Measurements from ENCODE around the gene SYT2. TPM values are rescaled to one million over a fixed set of nuclear protein-coding genes. Genes with fewer than 3 reads are reported as not detected.

Gene SYT2
- total RNA-seq, 1 experiment from 2014 or later, result not detected

DNA sequence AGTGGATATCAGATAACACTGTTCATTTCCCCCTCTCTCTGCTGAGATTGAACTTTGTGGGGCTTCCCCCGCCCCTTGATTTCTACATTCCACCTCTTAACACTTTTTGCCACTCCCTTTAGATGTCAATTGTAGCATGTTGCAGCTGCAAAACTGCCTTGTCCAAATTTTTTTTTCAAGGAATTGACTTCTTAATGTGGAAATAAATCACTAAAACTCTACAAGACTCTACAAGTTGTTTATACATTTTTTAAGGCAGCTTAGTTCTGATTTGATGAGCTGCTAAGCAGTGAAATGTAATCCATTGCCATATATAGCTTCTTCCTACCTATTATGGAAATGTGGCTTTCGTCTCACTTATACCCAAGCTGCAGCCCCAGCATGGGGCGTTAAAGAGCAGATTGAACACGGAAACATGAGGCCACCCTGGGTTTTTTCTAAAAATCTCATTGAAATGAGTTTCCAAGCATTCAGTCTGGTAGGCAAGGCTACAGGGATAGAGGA, 132.2 kb downstream of the SYT2 start:
- TF ChIP-seq EZH2phosphoT487 (IDR thresholded peaks at IDR 0.05; ENCODE audit: borderline replicate concordance, low read length) (no peak), EZH2 (IDR thresholded peaks at IDR 0.05; ENCODE audit: low read length, unreplicated experiment) (no peak)
- TF ChIP-seq, protein P1, sequence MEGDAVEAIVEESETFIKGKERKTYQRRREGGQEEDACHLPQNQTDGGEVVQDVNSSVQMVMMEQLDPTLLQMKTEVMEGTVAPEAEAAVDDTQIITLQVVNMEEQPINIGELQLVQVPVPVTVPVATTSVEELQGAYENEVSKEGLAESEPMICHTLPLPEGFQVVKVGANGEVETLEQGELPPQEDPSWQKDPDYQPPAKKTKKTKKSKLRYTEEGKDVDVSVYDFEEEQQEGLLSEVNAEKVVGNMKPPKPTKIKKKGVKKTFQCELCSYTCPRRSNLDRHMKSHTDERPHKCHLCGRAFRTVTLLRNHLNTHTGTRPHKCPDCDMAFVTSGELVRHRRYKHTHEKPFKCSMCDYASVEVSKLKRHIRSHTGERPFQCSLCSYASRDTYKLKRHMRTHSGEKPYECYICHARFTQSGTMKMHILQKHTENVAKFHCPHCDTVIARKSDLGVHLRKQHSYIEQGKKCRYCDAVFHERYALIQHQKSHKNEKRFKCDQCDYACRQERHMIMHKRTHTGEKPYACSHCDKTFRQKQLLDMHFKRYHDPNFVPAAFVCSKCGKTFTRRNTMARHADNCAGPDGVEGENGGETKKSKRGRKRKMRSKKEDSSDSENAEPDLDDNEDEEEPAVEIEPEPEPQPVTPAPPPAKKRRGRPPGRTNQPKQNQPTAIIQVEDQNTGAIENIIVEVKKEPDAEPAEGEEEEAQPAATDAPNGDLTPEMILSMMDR (conservative IDR thresholded peaks at IDR 0.05; ENCODE audit: low read depth, low read length), result no peak
- Histone ChIP-seq H3K4me2 (ENCODE audit: low read length) (no peak overlapping the region), H3K9me3 (ENCODE audit: low read length) (no peaks in the 10 kb centered on the region), H2AFZ (ENCODE audit: low read length) (no peak overlapping the region), H3F3A (ENCODE audit: low read length, unreplicated experiment) (no peaks in the 10 kb centered on the region), H3K4me1 (ENCODE audit: insufficient read depth, low read length) (peaks cover 24% of the 10 kb centered on the region), H3K27me3 (ENCODE audit: low read length) (no peaks in the 10 kb centered on the region), H3K9me2 (replicated peaks; ENCODE audit: low read length) (no peaks in the 10 kb centered on the region), H3K36me3 (ENCODE audit: low read depth, low read length) (no peaks in the 10 kb centered on the region), H3K9ac (ENCODE audit: low read length) (no peak overlapping the region), H3K4me3 (ENCODE audit: low read length) (no peak overlapping the region), H4K20me1 (ENCODE audit: low read length) (no peaks in the 10 kb centered on the region), H3K79me2 (ENCODE audit: low read length) (no peaks in the 10 kb centered on the region), H3K27ac (ENCODE audit: low read length) (no peak overlapping the region)
- CTCF ChIA-PET, result interaction anchor here (0.5 kb wide), 1 partner anchor 377 kb away, joined by 3 read pairs; no protein-coding TSS in a partner anchor
- BruUV-seq (replicated peaks), result no TSS peak
- DNase-seq (no peak), ATAC-seq (no peak)
- POLR2A ChIA-PET (ENCODE audit: unreplicated experiment), result no interaction called here
- intact Hi-C loops (cut with micrococcal nuclease), result no loop called here

DNA sequence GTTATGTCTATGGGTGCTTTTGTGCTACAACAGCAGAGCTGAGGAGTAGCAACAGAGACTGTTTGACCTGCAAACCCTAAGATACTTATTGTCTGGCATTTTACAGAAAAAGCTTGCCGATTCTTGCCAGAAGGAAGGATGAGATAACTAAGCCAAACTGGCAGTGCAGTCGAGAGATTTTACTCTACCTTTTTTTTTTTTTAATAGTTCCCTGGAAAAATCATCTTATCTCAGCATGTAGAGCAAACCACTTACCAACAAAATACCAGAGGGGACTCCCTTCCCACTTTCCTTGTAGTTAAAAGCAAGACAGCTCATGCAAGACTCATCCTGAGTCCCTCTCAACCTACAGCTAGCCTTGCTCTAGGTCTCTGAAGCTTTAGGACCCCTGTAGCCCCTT, 132.9 kb downstream of the SYT2 start:
- Histone ChIP-seq H3K27ac (ENCODE audit: low read length) (no peak overlapping the region), H3K79me2 (ENCODE audit: low read length) (no peaks in the 10 kb centered on the region), H3K4me3 (ENCODE audit: low read length) (no peak overlapping the region), H3K4me1 (ENCODE audit: insufficient read depth, low read length) (peaks cover 24% of the 10 kb centered on the region), H3F3A (ENCODE audit: low read length, unreplicated experiment) (no peaks in the 10 kb centered on the region), H3K9me2 (replicated peaks; ENCODE audit: low read length) (no peaks in the 10 kb centered on the region), H3K36me3 (ENCODE audit: low read depth, low read length) (no peaks in the 10 kb centered on the region), H3K9me3 (ENCODE audit: low read length) (no peaks in the 10 kb centered on the region), H4K20me1 (ENCODE audit: low read length) (no peaks in the 10 kb centered on the region), H2AFZ (ENCODE audit: low read length) (no peak overlapping the region), H3K4me2 (ENCODE audit: low read length) (no peak overlapping the region), H3K9ac (ENCODE audit: low read length) (no peak overlapping the region), H3K27me3 (ENCODE audit: low read length) (no peaks in the 10 kb centered on the region)
- no peak for ATAC-seq
- DNase-seq, result no peak
- ChIA-PET CTCF (interaction anchor here (0.5 kb wide), 1 partner anchor 378 kb away, joined by 3 read pairs; no protein-coding TSS in a partner anchor), POLR2A (ENCODE audit: unreplicated experiment) (no interaction called here)
- TF ChIP-seq, protein P1 (conservative IDR thresholded peaks at IDR 0.05; ENCODE audit: low read depth, low read length), result no peak
- TF ChIP-seq EZH2 (IDR thresholded peaks at IDR 0.05; ENCODE audit: low read length, unreplicated experiment) (no peak), EZH2phosphoT487 (IDR thresholded peaks at IDR 0.05; ENCODE audit: borderline replicate concordance, low read length) (no peak)
- BruUV-seq (replicated peaks), result no TSS peak
- intact Hi-C loops (cut with micrococcal nuclease), result no loop called here

DNA sequence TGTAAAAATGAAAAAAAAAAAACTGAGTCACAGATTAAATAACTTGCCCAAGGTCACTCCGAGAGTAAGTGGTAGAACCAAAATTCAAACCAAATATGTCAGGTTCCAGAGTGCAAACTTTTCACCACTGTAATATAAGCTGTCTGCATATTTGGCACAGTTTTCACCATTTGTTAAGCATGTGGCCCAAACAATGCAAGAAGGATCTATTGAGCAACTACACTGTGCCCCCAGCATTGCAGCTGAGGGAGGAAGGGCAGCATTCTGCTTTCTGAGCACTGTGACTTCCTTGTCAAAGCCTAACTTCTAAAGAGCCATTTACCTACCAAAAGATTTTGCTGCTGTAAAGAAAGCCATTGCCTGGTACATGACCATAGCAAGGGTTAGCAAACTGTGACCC, 133.4 kb downstream of the SYT2 start:
- Histone ChIP-seq H3K4me1 (ENCODE audit: insufficient read depth, low read length) (peaks cover 24% of the 10 kb centered on the region), H3K9ac (ENCODE audit: low read length) (no peak overlapping the region), H3K27ac (ENCODE audit: low read length) (no peak overlapping the region), H3K27me3 (ENCODE audit: low read length) (no peaks in the 10 kb centered on the region), H3K9me3 (ENCODE audit: low read length) (no peaks in the 10 kb centered on the region), H2AFZ (ENCODE audit: low read length) (no peak overlapping the region), H3K4me2 (ENCODE audit: low read length) (no peak overlapping the region; the same call in 1 of the 2 replicates), H3K36me3 (ENCODE audit: low read depth, low read length) (no peaks in the 10 kb centered on the region), H3K79me2 (ENCODE audit: low read length) (no peaks in the 10 kb centered on the region), H3K9me2 (replicated peaks; ENCODE audit: low read length) (no peaks in the 10 kb centered on the region), H3F3A (ENCODE audit: low read length, unreplicated experiment) (no peaks in the 10 kb centered on the region), H3K4me3 (ENCODE audit: low read length) (no peak overlapping the region), H4K20me1 (ENCODE audit: low read length) (no peaks in the 10 kb centered on the region)
- intact Hi-C loops (cut with micrococcal nuclease), result no loop called here
- no TSS peak for BruUV-seq (replicated peaks)
- DNase-seq, result peak; percentile 37
- TF ChIP-seq EZH2phosphoT487 (IDR thresholded peaks at IDR 0.05; ENCODE audit: borderline replicate concordance, low read length) (no peak), EZH2 (IDR thresholded peaks at IDR 0.05; ENCODE audit: low read length, unreplicated experiment) (no peak)
- TF ChIP-seq, protein P1 (conservative IDR thresholded peaks at IDR 0.05; ENCODE audit: low read depth, low read length), result no peak
- CTCF ChIA-PET, result no interaction called here
- POLR2A ChIA-PET (ENCODE audit: unreplicated experiment), result no interaction called here
- no peak for ATAC-seq

All from PC-3 (cell line).